GM12878 (cell line): ENCODE results near the gene NXF3. TPM values are rescaled to one million over a fixed set of nuclear protein-coding genes. Genes with fewer than 3 reads are reported as not detected.

Source experiments
- ATAC-seq: fragments of 200-7000 bp; cut with Tn5 transposase; 3 replicates; pipeline ENCODE4 v1.9.1; 2020; ENCODE audit warnings: mild to moderate bottlenecking, moderate library complexity
- BruUV-seq: library from RNA; stranded (reverse); fragments of 400-500 nt; replicated peaks from 2 replicates; lab custom pipeline; 2021; lab: Mats Ljungman, UMichigan
- CTCF ChIA-PET: fragments of 300-600 bp; sonication (Branson Sonifier 250); formaldehyde crosslinking; extraction: SDS; loops from one replicate; lab custom pipeline; 2021; ENCODE audit warnings: inconsistent platforms; lab: Yijun Ruan, JAX
- POLR2A ChIA-PET: fragments of 350-600 bp; formaldehyde crosslinking; extraction: SDS; loops from one replicate; lab custom pipeline; 2021; ENCODE audit warnings: inconsistent platforms; lab: Charles Lee
- RAD21 ChIA-PET: fragments of 300-600 bp; sonication (Branson Sonifier 250); formaldehyde crosslinking; loops from one replicate; lab custom pipeline; 2023; ENCODE audit warnings: antibody characterized with exemption; ENCODE audit not compliant: unreplicated experiment; lab: Charles Lee
- SMC1A ChIA-PET: fragments of 300-600 bp; sonication (Branson Sonifier 250); formaldehyde crosslinking; loops from one replicate; lab custom pipeline; 2023; ENCODE audit not compliant: unreplicated experiment, uncharacterized antibody; lab: Charles Lee
- DNase-seq: peaks from one replicate; pipeline ENCODE4 v3.0.0-alpha.2; 2011; ENCODE audit warnings: low read depth, low spot score
- FAIRE-seq: peaks from 3 replicates; lab custom pipeline; 2011; peaks lifted over from hg19 to GRCh38; lab: Jason Lieb, UNC
- H2AFZ ChIP-seq: 2 replicates; pipeline ENCODE4 v1.6.0; 2011; ENCODE audit warnings: low read depth, low read length, control low read depth; ENCODE audit not compliant: control insufficient read depth
- H3K27ac ChIP-seq: 2 replicates; pipeline ENCODE4 v1.5.1; 2011; ENCODE audit warnings: control low read depth; ENCODE audit not compliant: control insufficient read depth, insufficient read depth
- H3K27me3 ChIP-seq, 2 experiments: replicated peaks in 1 of 2; 2 replicates each; pipeline versions ENCODE4 v1.6.0 to v1.6.1; 2011; ENCODE audit warnings: low read length in 1 of 2; ENCODE audit not compliant: control insufficient read depth in 2 of 2, insufficient read depth in 2 of 2
- H3K36me3 ChIP-seq, 2 experiments: 2 replicates each; pipeline ENCODE4 v1.5.1; 2011; ENCODE audit warnings: low read length in 1 of 2; ENCODE audit not compliant: control insufficient read depth in 2 of 2, insufficient read depth in 2 of 2
- H3K4me1 ChIP-seq: 2 replicates; pipeline ENCODE4 v1.6.1; 2011; ENCODE audit warnings: mild to moderate bottlenecking, low read length, moderate library complexity, mixed read lengths; ENCODE audit not compliant: control insufficient read depth, insufficient read depth
- H3K4me2 ChIP-seq: 2 replicates; pipeline ENCODE4 v1.6.0; 2011; ENCODE audit warnings: control low read depth; ENCODE audit not compliant: control insufficient read depth, insufficient read depth
- H3K4me3 ChIP-seq: fragments of 200-600 bp; sonication (generic); 2 replicates; pipeline ENCODE4 v1.5.1; 2016
- H3K79me2 ChIP-seq: 2 replicates; pipeline ENCODE4 v1.6.0; 2011; ENCODE audit warnings: low read length; ENCODE audit not compliant: control insufficient read depth, insufficient read depth
- H3K9ac ChIP-seq: 2 replicates; pipeline ENCODE4 v1.8.0; 2011; ENCODE audit warnings: low read length, control low read depth, mixed read lengths; ENCODE audit not compliant: control insufficient read depth, insufficient read depth
- H3K9me3 ChIP-seq: replicated peaks from 3 replicates; pipeline ENCODE4 v1.5.1; 2011; ENCODE audit warnings: mild to moderate bottlenecking, low read length; ENCODE audit not compliant: control insufficient read depth, insufficient read depth
- H4K20me1 ChIP-seq: 2 replicates; pipeline ENCODE4 v1.6.0; 2011; ENCODE audit not compliant: control insufficient read depth, insufficient read depth
- EP300 ChIP-seq, 2 experiments: fragments of 150-350 bp in 1 of 2; IDR thresholded peaks; 2 replicates each; pipeline ENCODE4 v1.6.1; 2011 to 2012; ENCODE audit warnings: low read depth in 2 of 2, low read length in 2 of 2, borderline replicate concordance in 1 of 2, improper control_type of control experiment in 1 of 2, inconsistent platforms in 1 of 2; ENCODE audit not compliant: control insufficient read depth in 1 of 2
- EZH2 ChIP-seq: IDR thresholded peaks from 2 replicates; pipeline ENCODE4 v1.6.1; 2012; ENCODE audit warnings: low read depth, mild to moderate bottlenecking, control low read depth, inconsistent platforms, low read length, borderline replicate concordance; ENCODE audit not compliant: control insufficient read depth
- GABPA ChIP-seq: IDR thresholded peaks from 2 replicates; pipeline ENCODE4 v1.6.1; 2014; ENCODE audit warnings: antibody characterized with exemption, low read depth, mild to moderate bottlenecking, inconsistent platforms
- MTA2 ChIP-seq: fragments of 450-650 bp; IDR thresholded peaks from 2 replicates; pipeline ENCODE4 v1.6.1; 2016; ENCODE audit warnings: low read depth, mild to moderate bottlenecking, moderate library complexity
- SIN3A ChIP-seq: IDR thresholded peaks from 2 replicates; pipeline ENCODE4 v1.6.1; 2012; ENCODE audit warnings: low read depth, low read length, improper control_type of control experiment
- SUPT20H ChIP-seq: IDR thresholded peaks from 2 replicates; pipeline ENCODE4 v1.6.1; 2011; ENCODE audit warnings: low read depth, mild to moderate bottlenecking, low read length, moderate library complexity, borderline replicate concordance; ENCODE audit not compliant: control insufficient read depth
- SUZ12 ChIP-seq: fragments of 200-600 bp; sonication (generic); IDR thresholded peaks from one replicate; pipeline ENCODE4 v1.6.1; 2018; ENCODE audit warnings: antibody characterized with exemption, mild to moderate bottlenecking; ENCODE audit not compliant: unreplicated experiment
- ZBED1 ChIP-seq: IDR thresholded peaks from 2 replicates; pipeline ENCODE4 v1.6.1; 2016; ENCODE audit warnings: borderline replicate concordance
- WGBS: methylation state at CpG from one replicate; pipeline ENCODE4 v1.1.6; 2016; ENCODE audit warnings: low lambda C conversion rate; ENCODE audit not compliant: insufficient replicate concordance, insufficient coverage; ENCODE audit errors: missing lambda C conversion rate; 5-methylcytosine and 5-hydroxymethylcytosine counted together
- in situ Hi-C: fragments of 300-500 bp; cut with MboI; formaldehyde crosslinking; loops from 9 replicates; pipeline ENCODE4 v1.14.3; 2018; ENCODE audit warnings: mixed read lengths
- intact Hi-C: fragments of 100-400 bp; cut with micrococcal nuclease; formaldehyde crosslinking; loops from one replicate; pipeline ENCODE4 v1.14.2; 2022; ENCODE audit not compliant: unreplicated experiment
- polyA plus RNA-seq, 11 experiments: library from polyadenylated mRNA; depleted of rRNA in 4 of 11; unstranded in 6 of 11; stranded (reverse) in 5 of 11; fragments of >200 nt; fragmentation: Nextera tagmentation in 4 of 11; fragmentation: Illumina TruSeq in 1 of 11; extraction: Ambion mirVana in 4 of 11; extraction: Trizol in 1 of 11; gene quantifications; 1 replicate in 1 of 11; 2 replicates in 10 of 11; pipeline versions ENCODE4 v1.2.1 to v1.2.3, GENCODE V29; 2011 to 2016; ENCODE audit warnings: inconsistent platforms in 2 of 11, missing spikeins in 2 of 11, low read depth in 1 of 11
- total RNA-seq, 4 experiments: library from RNA; depleted of rRNA in 3 of 4; stranded (reverse); fragments of >200 nt in 3 of 4; fragmentation: Illumina TruSeq in 1 of 4; extraction: Trizol in 1 of 4; gene quantifications; 2 replicates each; pipeline versions ENCODE4 v1.2.1 to v1.2.3, GENCODE V29; 2013 to 2021
- TF ChIP-seq, protein P1 (sequence below): IDR thresholded peaks from 2 replicates; pipeline ENCODE4 v1.6.1; 2011; ENCODE audit warnings: mild to moderate bottlenecking, low read depth, low read length, moderate library complexity; ENCODE audit not compliant: insufficient replicate concordance
- TF ChIP-seq, protein P2 (sequence below): fragments of 450-650 bp; IDR thresholded peaks from 2 replicates; pipeline ENCODE4 v1.6.1; 2018; ENCODE audit warnings: mild to moderate bottlenecking, low read depth, moderate library complexity; ENCODE audit not compliant: partially characterized antibody

Gene NXF3
- total and polyA plus RNA-seq, 10 of the 15 experiments (the other 5 are each of a cell fraction or from before 2014, with no cell fraction given), result 0.53 to 8.0 TPM; not detected in 8

DNA sequence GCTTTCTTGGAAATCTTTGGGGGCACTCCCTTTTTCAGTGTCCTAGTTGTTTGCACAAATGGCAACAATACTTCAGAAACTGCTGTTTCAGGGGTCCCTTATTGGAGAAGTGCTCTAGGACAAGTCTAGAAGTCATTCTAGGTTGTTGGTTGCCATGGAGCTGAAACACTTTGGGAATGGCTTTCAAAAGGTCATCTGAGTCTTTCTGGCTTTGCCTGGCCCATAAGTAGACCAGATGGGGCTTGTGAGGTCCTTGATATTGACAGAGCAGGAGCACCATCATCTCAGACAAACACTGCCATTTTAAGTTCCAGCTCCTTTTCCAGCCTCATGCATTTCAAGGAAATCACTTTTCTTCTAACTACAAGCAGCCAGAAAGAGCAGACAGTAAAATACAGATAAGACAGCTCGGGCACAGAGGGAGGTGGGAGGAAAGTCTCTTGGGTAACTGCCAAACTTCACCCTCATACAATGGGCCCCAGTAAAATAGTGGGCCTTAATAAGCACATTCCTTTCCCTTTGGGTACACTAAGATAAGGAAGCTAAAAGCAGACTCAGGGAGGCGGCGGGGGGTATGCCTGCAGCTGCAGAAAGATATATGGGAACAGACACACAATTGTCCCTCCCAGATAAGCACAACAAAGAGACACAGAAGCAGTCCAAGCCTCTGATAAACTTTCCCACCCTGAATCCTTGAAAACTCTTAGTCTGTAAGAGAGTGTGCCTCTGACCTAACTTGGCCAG lies 8.5 kb upstream of the NXF3 start:
- H3K4me1 ChIP-seq, result no peaks in the 10 kb centered on the region
- FAIRE-seq (no peak), ATAC-seq (no peak), DNase-seq (no peak)
- in situ Hi-C loops (no loop called here), intact Hi-C loops (no loop called here)
- SMC1A ChIA-PET, result no interaction called here
- no peaks in the 10 kb centered on the region for H4K20me1 ChIP-seq
- RAD21 ChIA-PET, result no interaction called here
- CTCF ChIA-PET, result no interaction called here
- POLR2A ChIA-PET, result no interaction called here
- H3K9me3 ChIP-seq, result no peaks in the 10 kb centered on the region
- H3K27me3 ChIP-seq, result no peaks in the 10 kb centered on the region
- no peak overlapping the region for H3K9ac ChIP-seq
- BruUV-seq, result no TSS peak
- H3K36me3 ChIP-seq, result no peaks in the 10 kb centered on the region
- no peak overlapping the region for H2AFZ ChIP-seq
- H3K4me2 ChIP-seq, result no peak overlapping the region
- WGBS, result 37% methylated on average over 3 of the region's 3 CpGs
- no peak overlapping the region for H3K27ac ChIP-seq
- no peak overlapping the region for H3K4me3 ChIP-seq
- no peak for TF ChIP-seq ZBED1
- TF ChIP-seq, protein P1, sequence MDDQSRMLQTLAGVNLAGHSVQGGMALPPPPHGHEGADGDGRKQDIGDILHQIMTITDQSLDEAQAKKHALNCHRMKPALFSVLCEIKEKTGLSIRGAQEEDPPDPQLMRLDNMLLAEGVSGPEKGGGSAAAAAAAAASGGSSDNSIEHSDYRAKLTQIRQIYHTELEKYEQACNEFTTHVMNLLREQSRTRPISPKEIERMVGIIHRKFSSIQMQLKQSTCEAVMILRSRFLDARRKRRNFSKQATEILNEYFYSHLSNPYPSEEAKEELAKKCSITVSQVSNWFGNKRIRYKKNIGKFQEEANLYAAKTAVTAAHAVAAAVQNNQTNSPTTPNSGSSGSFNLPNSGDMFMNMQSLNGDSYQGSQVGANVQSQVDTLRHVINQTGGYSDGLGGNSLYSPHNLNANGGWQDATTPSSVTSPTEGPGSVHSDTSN, result no peak
- no peak for TF ChIP-seq SUZ12
- no peak for TF ChIP-seq SIN3A
- no peak for TF ChIP-seq GABPA
- no peaks in the 10 kb centered on the region for H3K79me2 ChIP-seq

DNA sequence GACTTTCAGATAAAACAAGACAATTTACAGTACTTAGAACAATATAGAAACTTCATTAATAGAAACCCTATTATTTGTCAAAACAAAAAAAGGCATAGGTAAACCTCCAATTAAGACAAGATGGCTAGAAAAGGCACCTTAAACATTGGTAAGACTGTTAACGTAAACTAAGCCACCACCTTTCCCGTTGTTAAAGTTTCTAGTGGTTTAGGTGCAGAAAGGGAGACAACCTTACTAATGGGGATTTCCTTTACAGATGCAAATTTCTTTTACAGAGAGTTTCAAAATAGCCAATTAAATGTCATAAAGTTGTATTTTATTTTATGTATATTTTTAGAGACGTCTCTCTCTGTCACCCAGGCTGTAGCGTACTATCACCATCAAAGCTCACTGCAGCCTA lies 7.5 kb upstream of the NXF3 start:
- H2AFZ ChIP-seq, result no peak overlapping the region
- no TSS peak for BruUV-seq
- H4K20me1 ChIP-seq, result no peaks in the 10 kb centered on the region
- H3K36me3 ChIP-seq, result no peaks in the 10 kb centered on the region
- SMC1A ChIA-PET, result no interaction called here
- TF ChIP-seq EZH2 (no peak), SUPT20H (no peak), EP300 (IDR thresholded peaks at IDR 0.05; ENCODE audit: borderline replicate concordance in 1 of 2, control insufficient read depth in 1 of 2, low read depth in 2 of 2, low read length in 2 of 2) (no peak), MTA2 (peak; percentile 60)
- TF ChIP-seq, protein P2, sequence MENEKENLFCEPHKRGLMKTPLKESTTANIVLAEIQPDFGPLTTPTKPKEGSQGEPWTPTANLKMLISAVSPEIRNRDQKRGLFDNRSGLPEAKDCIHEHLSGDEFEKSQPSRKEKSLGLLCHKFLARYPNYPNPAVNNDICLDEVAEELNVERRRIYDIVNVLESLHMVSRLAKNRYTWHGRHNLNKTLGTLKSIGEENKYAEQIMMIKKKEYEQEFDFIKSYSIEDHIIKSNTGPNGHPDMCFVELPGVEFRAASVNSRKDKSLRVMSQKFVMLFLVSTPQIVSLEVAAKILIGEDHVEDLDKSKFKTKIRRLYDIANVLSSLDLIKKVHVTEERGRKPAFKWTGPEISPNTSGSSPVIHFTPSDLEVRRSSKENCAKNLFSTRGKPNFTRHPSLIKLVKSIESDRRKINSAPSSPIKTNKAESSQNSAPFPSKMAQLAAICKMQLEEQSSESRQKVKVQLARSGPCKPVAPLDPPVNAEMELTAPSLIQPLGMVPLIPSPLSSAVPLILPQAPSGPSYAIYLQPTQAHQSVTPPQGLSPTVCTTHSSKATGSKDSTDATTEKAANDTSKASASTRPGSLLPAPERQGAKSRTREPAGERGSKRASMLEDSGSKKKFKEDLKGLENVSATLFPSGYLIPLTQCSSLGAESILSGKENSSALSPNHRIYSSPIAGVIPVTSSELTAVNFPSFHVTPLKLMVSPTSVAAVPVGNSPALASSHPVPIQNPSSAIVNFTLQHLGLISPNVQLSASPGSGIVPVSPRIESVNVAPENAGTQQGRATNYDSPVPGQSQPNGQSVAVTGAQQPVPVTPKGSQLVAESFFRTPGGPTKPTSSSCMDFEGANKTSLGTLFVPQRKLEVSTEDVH, result no peak
- TF ChIP-seq, all 136 proteins: peak for 1
- no peaks in the 10 kb centered on the region for H3K9me3 ChIP-seq
- CTCF ChIA-PET, result no interaction called here
- no peaks in the 10 kb centered on the region for H3K79me2 ChIP-seq
- no peak overlapping the region for H3K4me3 ChIP-seq
- DNase-seq (no peak), ATAC-seq (peak; percentile 63), FAIRE-seq (no peak)
- 27% methylated on average over 4 of the region's 4 CpGs for WGBS
- POLR2A ChIA-PET, result no interaction called here
- H3K4me2 ChIP-seq, result no peak overlapping the region
- RAD21 ChIA-PET, result no interaction called here
- intact Hi-C loops (no loop called here), in situ Hi-C loops (no loop called here)
- H3K27ac ChIP-seq, result no peak overlapping the region
- no peaks in the 10 kb centered on the region for H3K27me3 ChIP-seq
- no peak overlapping the region for H3K9ac ChIP-seq
- no peaks in the 10 kb centered on the region for H3K4me1 ChIP-seq
